GM19324 (cell line): Measurements from ENCODE around the gene SLC6A5.

Experiments
- ATAC-seq: cut with Tn5 transposase; IDR thresholded peaks from one replicate; pipeline ENCODE4 v1.9.1; 2021; ENCODE audit warnings: mild to moderate bottlenecking, moderate library complexity; ENCODE audit not compliant: unreplicated experiment, low FRiP score

SLC6A5 gene

DNA sequence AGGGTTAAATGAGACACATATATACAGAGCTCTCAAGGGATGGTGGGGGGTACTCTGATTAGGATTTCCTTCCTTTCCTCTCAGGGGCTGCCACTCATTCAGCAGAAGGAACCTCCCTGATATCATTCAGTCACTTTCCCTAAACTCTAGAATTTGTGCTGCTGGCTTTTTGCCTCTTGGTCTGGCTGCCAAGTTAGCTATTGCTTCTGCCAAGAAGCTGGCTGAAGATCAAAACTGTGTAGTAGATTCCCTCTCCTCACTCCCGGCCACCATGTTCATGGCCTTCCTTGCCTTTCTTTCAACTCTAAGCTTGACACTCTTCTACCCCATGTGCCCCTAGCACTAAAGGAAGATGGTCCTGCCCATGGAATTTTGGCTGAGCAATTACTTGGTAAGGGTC, 18.7 kb downstream of the SLC6A5 start:
- no peak for ATAC-seq

DNA sequence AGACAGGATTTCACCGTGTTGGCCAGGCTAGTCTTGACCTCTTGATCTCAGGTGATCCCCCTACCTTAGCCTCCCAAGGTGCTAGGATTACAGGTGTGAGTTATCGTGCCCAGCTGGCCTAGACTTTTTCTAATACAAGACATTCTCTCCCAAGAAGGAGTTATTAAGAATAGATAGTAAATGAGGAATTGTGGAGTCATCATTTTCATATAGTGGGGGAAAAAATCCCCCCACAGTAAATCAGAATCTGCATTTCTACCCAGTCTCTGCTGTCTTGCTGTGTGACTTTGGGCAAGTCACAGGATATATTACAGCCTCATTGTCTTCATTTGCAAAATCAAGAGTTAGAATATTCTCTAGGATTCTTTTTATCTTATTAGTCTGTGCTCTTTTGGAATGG, 21.6 kb downstream of the SLC6A5 start:
- ATAC-seq, result no peak

DNA sequence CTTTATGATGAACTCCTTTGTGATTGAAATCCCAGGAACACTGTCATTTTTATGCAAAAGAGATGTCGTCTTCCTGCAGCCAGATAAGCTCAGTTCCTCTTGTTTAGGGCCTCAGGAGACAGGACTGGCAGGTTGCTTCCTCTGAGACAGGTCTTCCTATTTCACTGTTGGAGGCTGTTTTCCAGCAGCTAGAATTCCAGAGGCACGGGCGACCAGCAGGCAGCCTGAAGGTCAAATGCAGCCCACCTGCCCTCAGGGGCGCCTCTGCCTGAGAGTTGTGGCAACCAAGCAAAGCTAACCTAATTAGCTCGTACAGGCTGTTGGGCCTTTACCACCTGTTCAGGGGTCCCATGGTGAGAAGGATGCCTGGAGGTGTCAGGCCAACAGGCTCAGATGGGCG, 22.3 kb downstream of the SLC6A5 start:
- no peak for ATAC-seq

DNA sequence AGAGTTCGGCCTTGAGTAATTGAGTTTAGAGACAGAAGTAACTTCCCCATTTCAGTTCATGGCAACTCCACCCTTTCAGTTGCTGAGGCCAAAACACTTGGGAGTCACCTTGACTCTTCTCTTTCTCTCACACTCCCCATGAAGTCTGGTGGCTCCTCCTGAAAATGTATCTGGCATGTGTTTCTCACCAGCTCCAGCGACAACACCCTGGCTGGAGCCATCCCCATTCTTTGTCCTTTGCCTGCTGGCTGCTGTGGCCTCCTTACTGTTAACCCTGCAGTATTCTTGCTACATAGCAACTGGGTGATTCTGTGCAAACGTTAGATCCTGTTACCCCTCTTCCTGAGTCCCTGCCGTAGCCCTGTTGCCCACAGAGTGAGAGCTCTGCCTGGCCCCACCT, 23.8 kb downstream of the SLC6A5 start:
- ATAC-seq, result no peak

DNA sequence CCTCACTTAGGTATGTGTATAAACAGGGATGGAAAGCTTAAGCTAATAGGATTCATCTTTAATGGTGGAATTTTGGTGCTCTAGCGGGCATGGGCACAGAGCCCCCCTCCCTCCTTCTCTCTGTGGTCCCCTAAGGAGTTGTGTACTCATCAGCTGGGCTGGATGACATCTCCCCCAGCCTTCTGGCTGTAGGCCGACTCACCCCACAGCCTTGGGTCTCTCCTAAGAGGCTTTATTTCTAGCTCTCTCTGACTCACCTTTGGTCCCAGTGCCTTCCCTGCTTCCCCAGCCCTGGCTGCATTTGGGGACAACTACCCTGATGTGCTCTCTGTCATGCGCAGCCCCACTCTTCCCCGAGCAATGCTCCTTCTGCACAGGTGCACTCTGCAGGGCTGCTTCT, 26.9 kb downstream of the SLC6A5 start:
- ATAC-seq, result no peak

DNA sequence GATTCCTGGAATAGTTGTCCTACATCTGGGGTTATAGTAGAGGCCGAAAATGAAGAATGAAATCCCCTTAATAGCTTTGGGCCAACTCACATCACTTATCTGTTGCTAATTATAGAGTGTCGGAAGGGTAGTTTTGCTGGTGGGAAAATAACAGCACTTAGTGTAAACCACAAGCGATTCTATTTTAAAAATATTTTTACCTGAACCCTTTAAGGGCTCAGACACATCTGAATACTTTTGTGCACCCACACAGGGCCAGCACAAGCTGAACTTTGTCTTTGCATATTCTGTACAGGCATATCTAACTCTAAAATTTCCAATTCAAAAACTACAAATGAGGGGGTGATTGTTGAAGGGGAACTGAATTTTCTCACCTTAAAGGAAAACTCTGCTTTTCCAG, 27.6 kb downstream of the SLC6A5 start:
- no peak for ATAC-seq

DNA sequence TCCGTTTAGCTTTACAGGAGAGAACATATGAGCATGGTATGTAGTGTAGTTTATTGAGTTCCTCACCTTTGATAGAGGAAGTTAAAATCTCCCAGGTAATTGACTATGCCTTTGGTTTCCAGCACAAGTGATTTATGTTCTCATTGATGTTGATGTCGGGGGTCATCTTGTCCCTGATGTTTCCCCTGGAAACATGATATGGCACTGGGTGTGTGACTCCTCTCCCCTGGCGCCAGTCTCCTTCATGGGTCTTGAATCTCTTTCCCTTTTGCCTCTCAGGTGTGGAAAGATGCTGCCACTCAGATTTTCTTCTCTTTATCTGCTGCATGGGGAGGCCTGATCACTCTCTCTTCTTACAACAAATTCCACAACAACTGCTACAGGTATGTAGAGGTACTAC, 28.3 kb downstream of the SLC6A5 start:
- no peak for ATAC-seq

DNA sequence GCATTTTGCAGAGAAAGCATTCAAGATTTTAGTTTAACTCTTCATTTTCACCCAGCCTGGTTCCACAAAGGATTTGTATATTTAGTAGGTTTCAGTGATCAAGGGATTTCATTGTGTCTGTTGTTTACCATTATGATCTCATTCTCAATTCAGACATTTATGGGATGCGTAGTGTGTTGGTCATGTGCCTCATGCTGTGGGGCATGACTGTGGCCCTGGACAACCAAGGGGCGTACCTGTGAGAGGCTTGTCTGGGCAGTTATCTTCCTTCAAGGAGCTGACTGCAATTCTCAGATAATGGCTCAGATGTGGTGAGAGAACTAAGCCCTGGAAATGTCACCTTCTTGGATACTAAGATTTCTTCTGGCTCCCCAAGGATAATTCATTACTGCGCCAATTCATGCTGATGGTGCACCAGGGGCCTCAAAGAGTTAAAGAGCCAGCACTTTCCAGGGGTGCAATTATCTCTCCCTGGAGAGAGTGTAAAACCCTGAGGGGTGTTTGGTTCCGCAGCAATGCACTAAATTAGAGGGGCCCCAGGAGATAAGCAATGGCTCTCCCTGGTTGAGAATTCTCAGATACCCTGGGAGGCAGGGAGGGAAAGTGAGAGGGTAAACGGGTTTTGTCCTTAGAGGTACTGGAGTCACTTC, 32.2 kb downstream of the SLC6A5 start:
- no peak for ATAC-seq

DNA sequence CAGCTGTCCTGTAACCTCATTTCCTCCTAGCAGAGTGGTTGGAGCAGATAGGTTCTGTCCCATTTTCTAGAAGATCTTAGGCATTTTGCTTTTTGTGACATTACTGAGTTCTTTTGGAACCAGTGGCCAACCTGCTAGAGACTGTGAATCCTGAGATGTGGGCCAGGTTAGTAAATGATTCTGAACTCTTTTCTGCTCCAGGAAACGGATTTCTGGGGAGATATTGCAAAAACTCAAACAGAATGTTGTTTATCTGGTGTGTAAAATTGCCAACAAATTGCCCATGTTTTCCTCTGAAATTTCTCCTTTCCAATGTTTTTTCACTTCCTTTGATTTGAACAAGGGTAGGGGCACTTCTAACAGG, 32.7 kb downstream of the SLC6A5 start:
- ATAC-seq, result no peak

DNA sequence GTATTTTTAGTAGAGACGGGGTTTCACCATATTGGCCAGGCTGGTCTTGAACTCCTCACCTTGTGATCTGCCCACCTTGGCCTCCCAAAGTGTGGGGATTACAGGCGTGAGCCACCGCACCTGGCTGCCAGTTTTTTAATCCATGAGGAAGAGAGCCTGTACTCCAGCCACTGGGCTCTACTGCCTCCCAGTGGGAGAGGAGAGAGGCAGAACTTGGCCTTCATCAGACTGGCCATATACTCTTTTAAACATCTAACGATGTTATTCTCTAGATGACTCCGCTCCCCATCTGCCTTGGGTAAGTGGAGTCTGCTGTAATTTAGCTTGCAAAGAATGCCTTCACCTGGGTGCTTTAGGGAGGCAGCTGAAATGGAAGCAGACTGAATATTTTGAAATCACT, 34.6 kb downstream of the SLC6A5 start:
- ATAC-seq, result no peak

DNA sequence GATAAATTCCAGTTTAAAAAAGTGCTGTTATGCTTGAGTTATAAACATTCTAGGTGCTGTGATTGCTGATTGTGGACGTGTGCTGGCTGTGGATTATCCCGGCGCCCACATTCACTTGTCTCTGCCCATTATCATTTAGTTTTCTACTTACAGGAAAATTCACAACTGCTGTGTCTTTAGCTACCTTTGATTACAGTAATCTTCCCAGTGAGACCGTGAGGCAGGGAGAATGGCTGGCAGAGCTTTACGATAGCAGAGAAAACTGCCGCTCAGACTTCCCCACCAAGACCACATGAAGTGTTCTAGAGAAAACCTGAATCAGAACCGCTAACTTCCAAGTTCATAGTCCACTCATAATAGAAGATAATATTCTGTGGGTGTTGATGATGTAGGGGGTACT, 35.4 kb downstream of the SLC6A5 start:
- ATAC-seq, result no peak

DNA sequence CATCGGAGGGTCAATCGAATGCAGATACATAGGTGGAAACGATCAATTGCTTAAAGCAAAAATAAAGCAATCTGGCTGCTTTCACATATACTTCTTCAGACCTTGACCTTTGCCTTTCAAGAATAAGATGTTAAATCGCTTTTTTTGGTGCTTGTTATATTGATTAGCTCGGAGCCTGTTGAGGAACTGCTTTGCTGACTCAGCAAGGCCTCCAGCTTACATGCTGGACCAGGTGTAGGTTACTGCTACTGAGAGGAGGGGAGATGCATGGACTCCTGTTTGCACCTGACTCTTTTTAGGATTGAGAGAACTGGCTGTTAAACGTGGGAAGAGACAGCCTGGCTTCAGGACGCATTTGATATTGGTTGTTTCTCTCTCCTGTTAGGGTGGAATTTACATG, 38.7 kb downstream of the SLC6A5 start:
- no peak for ATAC-seq

DNA sequence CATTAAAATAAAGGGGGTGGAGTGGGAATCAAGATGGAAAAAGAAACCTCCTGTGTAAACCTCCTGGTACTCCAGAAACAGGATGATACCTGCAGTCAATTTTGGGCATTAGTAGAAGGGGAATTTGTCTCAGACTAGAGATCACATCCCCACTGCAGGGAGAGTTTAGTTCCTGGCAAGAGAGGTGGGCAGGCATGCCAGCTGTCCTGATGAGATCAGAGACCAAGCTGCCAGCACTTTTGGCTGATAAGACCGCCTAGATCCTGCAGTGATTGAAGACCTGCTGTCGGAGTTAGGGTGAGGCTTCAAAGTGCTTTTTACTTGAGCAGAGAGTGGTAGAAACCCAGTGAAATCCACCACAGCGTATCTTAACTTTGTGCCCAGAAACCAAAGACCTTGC, 40.3 kb downstream of the SLC6A5 start:
- no peak for ATAC-seq

DNA sequence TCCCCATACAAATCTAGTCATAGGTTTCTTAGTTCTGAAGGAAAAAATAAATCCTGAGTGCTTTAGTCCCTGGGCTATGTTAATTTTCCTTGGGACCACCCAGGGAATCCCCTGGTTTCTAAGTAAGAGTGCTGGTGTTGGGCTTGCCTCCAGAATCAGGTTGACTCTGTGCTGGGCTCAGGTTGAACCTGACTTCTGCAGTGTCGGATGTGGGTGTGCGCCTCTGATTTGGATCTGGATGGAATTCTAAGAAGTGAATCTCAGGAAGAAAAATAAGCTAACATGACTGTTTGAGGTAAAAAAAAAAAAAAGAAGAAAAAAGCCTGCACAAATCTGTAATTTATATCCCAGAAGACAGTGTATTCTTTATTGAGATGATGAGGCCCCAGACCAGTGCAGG, 41.0 kb downstream of the SLC6A5 start:
- no peak for ATAC-seq

DNA sequence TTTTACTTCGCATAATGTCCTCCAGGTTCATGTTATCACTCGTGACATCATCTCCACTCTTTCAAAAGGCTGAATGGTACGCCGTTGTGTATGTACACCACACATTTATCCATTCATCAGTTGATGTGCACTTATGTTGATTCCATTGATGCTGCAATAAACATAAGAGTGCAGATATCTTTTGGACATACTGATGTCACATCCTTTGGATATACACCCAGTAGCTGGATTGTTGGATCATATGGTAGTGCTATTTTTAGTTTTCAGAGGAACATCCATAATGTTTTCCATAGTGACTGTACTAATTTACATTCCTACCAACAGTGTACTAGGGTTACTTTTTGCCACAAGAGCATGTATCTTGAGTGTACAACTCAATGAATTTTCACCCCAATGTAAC, 45.0 kb downstream of the SLC6A5 start:
- no peak for ATAC-seq

DNA sequence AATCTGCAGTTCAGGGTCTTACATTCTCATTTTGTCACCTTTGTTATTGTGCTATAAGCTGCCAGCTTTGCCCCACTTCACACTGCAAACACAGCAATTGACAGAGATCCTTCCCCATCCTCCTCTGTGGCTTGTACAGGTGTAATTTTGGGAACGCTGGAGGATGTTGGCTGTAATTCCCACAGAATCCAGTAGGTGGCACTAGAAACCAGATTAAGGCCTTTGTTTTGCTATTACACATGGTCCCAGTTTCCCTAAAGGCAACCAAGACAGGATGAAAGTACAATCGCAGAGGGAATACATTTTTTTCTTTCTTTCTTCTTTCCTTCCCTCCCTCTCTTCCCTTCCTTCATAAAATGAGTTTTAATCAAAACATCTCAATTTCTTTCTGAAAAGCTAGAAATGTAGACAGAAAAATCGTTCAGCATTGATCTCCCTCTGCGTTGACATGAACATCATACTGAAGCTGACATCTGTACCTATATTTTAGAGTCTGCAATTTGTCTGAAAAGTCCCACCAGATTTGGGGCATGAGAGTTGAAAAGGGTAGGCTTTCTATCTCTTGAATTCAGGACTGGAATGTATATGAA, 48.7 kb downstream of the SLC6A5 start:
- peak; percentile 63 for ATAC-seq

DNA sequence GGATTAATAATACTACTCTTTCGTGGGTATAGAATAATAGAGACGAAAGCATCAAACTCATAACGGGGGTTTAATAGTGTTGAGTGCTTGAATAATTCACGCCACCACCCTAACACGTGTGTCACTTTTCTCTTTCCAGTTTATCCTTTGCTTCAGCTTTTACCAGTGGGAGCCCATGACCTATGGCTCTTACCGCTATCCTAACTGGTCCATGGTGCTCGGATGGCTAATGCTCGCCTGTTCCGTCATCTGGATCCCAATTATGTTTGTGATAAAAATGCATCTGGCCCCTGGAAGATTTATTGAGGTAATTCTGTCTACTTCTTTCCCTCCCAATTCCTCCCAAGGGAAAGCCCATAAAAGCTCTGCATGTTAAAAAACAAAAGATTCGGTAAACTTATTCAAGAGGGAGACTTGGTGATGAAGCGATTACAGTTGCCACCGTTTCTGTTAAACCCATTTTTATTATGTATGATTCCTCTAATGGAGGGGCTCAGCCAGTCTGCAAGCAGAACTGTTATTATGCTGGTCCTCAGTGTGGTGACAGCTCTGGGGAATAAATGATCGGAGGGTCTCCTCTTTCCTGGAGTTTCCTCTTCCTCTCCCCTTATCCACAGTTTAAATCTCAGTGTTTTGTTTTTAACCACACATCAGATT, 52.9 kb downstream of the SLC6A5 start:
- no peak for ATAC-seq

DNA sequence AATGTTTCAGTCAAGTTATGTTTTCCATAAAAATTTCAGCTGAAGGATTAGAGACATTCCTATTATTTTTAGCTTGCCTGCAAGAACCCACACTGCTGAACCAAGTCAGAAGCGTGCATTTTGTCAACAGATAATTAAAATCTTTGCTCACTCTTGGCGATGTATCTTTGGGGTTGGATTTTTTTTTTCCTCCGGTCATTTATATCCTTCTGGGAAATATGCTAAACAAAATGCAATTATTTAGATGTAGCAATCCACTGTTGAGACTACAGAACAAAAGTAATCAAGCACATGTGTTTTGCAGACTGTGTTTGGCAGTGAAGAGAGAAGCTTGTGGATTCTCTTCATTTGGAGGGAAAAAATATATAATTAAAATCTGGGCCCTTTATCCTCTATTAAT, 54.6 kb downstream of the SLC6A5 start:
- ATAC-seq, result no peak

DNA sequence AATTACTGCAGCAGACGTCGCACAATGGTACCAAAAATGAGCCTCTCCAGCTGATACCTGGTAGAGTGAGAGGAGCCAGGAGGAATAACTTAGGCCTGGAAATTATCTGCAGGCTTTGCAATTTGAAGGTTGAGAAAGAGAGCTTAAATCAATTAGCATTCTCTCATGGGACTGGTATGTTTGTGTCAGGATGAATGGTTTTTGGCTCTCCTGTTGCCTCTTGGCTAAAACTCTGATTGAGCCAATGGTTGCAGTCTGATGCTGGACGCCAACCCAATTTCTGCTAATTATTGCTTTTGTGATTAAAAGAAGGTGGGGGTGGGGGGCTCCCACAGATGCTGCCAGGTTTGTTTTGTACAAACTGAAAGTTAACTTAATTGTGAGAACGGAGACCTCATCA, 57.5 kb downstream of the SLC6A5 start:
- ATAC-seq, result no peak

DNA sequence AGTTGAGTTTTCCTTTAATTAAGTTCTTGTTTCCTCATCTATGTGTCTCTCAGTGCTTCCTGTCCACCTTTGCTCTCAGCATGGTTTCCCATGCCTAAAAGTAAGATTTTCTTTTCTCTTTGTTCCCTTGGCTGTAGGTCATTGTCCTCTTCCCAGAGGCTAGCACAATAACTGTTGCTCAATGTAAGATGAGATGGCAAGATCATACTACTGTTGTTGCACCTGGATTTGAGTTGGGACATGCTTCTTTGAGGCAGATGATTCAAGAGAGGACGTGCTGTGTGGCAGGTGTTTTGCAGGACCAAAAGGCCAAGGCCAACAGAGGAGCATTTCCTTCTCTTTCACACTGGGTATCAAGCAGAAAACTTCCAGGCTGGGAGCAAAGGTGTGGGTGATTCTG, 58.7 kb downstream of the SLC6A5 start:
- ATAC-seq, result no peak

DNA sequence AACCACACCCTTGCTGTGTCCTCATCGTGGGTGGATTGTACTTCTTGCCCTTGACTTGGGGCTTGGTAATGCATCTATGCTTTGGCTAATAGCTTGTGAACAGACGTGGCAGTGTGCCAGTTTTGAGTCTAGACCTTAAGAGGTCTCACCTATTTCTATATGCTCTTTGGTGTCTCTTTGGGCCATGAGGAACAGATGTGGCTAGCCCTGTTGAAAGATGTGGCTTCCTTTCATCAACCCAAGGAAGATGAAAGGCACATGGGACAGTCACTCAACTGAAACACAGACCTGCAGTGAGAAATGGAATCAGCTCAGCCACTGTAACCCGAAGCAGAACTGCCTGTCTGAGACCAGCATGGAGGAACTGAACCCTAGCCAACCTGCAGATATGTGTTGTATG, 62.0 kb downstream of the SLC6A5 start:
- no peak for ATAC-seq

DNA sequence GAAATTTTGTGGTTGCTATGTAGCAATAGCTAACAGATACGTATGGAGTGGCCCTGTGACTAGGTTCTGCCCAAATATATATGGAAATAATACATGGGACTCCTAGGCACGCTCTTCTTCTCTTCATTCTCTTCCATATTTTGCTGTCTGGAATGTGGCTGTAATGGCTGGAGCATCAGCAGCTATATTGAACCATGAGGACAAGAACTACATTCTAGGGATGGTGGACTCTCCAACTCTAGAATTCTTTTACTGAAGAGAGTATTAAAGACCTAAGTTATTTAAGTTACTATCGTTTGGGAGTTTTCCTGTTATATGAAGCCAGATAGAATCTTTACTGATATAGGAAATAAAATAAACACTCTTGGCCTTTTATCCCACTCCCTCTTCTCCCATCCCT, 62.4 kb downstream of the SLC6A5 start:
- no peak for ATAC-seq
